GM18909 (cell line): ENCODE data around the gene CCDC137.

Source experiments
- ATAC-seq: cut with Tn5 transposase; IDR thresholded peaks from one replicate; pipeline ENCODE4 v1.9.1; 2021; ENCODE audit warnings: mild to moderate bottlenecking; ENCODE audit not compliant: unreplicated experiment, poor library complexity

The CCDC137 gene

GRCh38 chr17:81680150-81680549 is 13.6 kb downstream of the CCDC137 start:
- ATAC-seq, result no peak

DNA sequence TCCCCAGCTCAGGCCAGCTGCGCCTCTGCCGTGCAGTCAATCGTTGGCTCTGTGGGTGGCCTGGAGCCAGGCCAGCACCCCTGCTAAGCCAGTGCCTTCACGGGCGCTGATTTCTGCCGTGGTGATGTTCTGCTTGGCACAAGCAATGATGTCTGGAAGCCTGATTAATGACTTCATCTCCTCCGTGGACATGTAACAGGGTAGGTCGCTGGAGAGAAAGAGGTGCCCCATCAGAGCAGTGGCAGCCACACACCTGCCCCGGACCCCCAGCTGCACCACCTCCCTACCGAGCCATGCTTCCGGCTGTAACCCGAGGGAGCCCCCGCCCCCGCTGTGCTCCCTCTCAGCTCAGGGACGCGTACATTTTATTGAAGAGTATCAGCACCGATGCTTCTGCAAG is 15.1 kb downstream of the CCDC137 start:
- ATAC-seq, result no peak

DNA sequence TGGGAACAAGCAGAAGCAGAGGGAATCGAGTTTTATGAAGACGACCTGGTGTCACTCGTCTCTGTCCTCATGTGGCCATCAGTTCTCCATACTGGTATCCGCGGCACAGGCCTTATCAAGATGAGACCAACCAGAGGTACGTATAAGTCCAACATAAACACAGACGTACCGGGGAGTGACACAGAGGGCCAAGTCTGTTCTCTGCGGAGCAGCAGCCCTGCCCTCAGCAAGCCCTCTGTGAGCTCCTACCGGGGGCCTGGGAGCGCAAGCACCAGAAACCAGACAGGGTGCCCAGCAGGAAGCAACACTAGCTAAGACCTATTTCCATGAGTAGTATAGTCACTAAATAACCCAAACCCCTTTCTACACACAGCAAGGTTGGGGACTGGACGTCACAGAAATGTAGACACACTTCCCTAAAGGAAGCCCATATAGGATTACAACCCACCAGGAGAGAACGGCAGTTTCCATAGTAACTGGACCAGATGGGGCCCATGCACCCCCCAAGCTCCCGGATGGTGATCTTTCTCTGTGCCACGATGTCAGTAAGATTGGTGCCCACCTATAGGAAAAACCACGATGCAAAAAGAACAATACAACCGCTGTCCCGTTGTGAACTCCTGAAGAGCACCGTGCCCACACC is 16.1 kb downstream of the CCDC137 start:
- ATAC-seq, result no peak

DNA sequence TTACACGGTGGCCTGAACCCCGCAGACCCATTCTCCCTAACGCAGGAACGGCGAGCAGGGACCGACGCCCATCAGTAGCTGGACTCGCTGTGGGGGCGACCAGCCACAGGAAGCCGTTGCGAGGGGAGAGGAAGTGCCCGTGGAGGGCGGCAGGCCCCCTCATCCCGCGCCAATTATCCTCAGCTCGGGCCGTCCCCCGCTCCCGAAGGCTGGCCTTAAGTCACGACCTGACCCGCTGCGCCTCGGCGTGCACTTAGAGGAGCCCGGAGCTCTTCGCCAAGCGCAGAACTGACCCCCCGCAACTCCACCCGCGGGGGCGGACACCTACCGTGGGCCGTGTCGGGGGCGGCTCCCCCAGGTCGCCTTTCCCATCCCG is 16.7 kb downstream of the CCDC137 start:
- ATAC-seq, result peak; percentile 3

DNA sequence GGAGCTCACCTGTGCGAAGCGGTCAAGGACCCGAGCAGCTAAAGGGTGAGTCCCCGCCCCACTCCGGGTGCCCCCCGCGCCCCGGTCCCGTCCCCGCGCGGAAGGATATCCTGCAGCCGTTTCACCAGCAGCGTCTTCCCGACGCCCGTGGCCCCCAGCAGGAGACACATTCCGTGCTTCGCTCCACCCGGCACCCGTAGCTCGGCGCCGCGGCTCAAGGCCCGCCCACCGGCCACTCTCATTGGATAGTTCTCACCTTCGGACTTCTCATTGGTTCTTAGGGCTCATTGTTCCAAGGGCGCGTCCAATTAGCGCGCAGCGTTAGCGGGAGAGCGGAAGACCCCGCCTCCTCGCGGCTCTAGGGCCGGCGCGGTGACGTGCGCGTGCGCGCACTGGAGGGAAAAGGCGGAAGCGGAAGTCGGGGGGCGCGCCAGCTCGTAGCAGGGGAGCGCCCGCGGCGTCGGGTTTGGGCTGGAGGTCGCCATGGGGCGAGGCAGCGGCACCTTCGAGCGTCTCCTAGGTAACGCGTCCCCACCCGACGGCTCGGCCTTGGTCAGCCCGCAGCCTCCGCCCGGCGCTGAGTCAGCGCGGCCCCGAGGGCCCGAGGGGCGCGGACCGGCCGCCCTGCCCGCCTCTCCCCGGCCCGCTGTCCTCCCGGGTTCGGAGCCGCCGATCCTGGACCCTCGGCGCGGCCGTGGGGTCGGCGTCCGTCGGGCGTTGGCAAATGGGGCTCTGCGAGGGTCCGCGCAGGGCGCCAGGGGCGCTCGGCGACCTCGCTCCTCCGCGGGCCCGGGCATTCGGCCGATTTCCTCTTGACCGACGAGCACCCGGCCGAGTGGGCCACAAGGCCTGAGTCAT is 17.3 kb downstream of the CCDC137 start, which contains the start of the genes ARL16 and HGS:
Gene ARL16 (minus strand): TSS at position 214 of the 858 bp plus-strand sequence. CDS start 44 bp downstream, at position 170.
Gene HGS (plus strand): TSS at position 428 of the 858 bp plus-strand sequence. CDS start 56 bp downstream, at position 484.
- peak; percentile 92 for ATAC-seq

DNA sequence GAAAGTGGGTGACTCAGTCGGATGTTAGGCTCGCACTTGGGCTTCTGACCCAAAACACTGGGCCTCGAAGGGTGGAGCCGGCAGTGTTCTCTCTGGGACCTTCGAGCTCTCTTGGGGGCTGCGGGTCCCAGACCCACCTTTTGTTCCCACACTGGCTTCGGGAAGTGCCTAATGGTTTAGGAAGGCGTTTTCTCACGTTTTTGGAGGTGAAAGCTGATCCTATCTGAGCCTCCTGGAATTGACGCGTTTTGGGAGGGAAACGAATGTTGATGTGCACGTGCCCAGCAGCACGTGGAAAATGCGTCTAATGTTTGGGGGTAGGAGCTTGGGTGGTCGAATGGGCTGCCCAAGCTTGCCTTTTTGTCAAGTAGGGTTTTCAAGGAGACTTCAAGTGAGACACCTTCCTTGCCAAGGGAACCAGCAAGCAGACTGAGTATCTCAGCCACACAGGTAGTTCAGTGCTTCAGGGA is 17.9 kb downstream of the CCDC137 start:
- ATAC-seq, result no peak

DNA sequence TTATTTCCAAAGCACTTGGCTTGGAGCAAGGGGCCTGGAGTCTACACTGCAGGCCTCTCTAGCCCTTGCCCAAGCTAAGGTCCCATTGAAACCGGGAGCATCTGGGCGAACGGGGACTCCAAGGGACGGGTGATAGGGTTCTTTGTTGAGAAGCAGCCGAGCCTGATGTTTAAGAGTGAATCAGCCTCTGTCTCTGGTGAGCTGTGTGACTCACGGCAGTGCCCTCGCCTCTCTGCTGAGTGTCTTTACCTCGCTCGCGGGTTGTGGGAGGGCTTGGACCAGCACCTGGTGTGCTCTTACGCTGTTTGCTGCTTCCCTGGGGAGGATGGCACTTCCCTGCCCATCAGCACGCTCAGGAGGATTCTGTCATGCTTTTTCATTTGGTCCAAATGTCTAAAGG is 18.6 kb downstream of the CCDC137 start:
- no peak for ATAC-seq

GRCh38 chr17:81686614-81687013 is 20.1 kb downstream of the CCDC137 start:
- no peak for ATAC-seq

DNA sequence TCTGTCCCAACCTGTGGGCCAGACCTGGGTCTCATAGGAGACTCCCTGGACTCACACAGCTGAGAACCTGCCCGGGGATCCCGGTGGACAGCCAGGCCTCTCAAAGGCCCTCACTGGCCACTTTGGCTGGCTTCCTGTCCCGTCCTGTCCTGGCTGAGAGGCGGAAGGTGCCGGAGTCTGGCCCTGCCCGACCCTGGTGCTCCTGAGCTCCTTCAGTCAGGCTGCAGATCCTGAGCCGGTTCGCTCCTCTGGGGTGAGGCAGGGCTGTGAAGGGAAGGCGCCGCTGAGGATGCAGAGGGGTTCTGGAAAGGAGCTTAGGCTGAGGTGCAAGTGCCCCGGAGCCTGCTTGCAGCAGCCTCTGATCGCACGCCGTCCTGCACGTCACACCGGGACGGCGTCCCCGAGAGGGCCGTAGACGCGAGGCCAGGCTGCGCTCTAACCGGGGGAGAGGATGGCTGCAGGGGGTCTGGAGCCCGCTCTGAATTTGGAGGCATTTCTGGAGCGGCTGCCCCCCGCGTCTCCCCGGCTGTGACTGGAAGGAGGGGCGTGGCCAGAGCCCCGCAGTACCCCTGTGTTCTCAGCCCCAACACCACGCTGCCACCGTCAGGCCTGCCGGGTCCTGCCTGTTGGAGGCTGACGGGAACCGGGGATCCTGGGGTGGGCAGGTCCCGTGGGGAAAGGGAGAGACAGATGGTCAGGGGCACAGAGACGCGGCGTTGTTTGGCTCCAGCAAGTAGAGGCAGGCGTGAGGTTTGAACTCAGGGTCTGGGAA is 21.4 kb downstream of the CCDC137 start:
- ATAC-seq, result no peak

DNA sequence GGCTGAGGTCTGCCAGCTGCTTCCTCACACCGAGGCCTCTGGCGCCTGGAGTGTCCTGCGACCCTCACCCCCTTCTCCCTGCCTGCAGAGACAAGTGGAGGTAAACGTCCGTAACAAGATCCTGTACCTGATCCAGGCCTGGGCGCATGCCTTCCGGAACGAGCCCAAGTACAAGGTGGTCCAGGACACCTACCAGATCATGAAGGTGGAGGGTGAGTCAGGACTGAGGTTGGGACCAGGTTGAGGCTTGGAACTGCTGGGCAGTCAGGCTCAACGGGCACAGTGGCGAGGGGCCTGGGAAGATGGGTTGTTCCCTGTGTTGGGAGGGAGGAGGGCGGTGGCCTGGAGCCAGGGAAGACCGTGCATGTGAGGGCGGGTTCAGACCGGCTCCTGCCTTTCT is 22.1 kb downstream of the CCDC137 start:
- ATAC-seq, result no peak

GRCh38 chr17:81690066-81690465 is 23.5 kb downstream of the CCDC137 start:
- no peak for ATAC-seq

- ATAC-seq, result no peak
Observed at GRCh38 chr17:81690549-81690948, 24.0 kb downstream of the CCDC137 start.

DNA sequence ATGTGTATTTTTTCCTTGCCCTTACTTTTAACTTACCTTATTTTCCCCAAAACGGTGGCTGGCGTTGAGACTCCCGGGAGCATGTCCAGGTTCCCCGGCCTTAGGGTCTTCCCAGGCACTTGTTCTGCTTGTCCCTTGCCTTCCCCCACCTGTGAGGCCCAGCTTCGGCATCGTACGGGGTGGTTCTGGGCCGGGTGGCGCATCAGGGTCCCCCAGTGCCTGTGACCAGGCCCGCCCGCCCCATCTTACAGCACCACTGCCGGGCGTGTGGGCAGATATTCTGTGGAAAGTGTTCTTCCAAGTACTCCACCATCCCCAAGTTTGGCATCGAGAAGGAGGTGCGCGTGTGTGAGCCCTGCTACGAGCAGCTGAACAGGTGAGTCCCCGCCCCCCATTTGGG is 24.7 kb downstream of the CCDC137 start:
- ATAC-seq, result no peak

- ATAC-seq, result no peak
Observed at GRCh38 chr17:81691608-81692007, 25.1 kb downstream of the CCDC137 start.

- ATAC-seq, result no peak
Observed at GRCh38 chr17:81693509-81694210, 27.1 kb downstream of the CCDC137 start.

DNA sequence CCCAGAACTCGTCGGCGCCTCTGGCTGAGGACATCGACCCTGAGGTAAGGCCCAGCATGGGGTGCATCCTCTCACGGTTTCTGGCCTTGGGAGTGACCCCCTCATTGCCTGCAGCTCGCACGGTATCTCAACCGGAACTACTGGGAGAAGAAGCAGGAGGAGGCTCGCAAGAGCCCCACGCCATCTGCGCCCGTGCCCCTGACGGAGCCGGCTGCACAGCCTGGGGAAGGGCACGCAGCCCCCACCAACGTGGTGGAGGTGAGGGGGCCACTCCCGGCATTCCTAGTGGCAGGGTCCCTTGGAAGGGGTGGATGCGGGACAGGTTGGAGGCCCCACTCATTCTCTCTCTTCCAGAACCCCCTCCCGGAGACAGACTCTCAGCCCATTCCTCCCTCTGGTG is 28.3 kb downstream of the CCDC137 start:
- no peak for ATAC-seq

GRCh38 chr17:81695211-81695610 is 28.7 kb downstream of the CCDC137 start:
- ATAC-seq, result no peak

DNA sequence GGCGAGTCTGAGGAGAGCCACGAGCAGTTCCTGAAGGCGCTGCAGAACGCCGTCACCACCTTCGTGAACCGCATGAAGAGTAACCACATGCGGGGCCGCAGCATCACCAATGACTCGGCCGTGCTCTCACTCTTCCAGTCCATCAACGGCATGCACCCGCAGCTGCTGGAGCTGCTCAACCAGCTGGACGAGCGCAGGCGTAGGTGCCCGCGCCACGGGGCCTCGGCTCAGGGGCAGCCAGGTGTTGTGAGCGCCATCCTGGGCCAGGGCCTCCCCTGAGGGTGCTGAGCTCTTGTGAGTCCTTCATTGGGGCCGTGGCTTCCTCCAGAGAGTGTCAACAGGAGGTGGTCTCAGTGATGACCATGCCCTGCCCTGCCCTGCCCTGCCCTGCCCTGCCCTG is 29.3 kb downstream of the CCDC137 start:
- ATAC-seq, result no peak

DNA sequence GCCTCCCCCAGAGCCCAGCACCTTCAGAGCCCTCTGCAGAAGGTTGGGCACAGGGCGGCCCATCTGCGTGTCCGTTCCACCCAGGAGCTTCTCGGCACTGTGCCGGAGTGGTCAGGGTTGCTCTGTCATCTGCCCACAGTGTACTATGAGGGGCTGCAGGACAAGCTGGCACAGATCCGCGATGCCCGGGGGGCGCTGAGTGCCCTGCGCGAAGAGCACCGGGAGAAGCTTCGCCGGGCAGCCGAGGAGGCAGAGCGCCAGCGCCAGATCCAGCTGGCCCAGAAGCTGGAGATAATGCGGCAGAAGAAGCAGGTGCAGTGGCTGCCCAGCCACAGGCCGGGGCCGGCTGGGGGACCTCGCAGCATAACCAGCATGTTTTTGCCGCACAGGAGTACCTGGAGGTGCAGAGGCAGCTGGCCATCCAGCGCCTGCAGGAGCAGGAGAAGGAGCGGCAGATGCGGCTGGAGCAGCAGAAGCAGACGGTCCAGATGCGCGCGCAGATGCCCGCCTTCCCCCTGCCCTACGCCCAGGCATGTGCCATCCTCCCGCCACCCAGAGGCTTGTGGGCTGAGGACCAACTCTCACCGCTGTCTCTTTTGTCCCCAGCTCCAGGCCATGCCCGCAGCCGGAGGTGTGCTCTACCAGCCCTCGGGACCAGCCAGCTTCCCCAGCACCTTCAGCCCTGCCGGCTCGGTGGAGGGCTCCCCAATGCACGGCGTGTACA is 29.8 kb downstream of the CCDC137 start:
- no peak for ATAC-seq
